ENCODE results near the gene PRR36.

DNA sequence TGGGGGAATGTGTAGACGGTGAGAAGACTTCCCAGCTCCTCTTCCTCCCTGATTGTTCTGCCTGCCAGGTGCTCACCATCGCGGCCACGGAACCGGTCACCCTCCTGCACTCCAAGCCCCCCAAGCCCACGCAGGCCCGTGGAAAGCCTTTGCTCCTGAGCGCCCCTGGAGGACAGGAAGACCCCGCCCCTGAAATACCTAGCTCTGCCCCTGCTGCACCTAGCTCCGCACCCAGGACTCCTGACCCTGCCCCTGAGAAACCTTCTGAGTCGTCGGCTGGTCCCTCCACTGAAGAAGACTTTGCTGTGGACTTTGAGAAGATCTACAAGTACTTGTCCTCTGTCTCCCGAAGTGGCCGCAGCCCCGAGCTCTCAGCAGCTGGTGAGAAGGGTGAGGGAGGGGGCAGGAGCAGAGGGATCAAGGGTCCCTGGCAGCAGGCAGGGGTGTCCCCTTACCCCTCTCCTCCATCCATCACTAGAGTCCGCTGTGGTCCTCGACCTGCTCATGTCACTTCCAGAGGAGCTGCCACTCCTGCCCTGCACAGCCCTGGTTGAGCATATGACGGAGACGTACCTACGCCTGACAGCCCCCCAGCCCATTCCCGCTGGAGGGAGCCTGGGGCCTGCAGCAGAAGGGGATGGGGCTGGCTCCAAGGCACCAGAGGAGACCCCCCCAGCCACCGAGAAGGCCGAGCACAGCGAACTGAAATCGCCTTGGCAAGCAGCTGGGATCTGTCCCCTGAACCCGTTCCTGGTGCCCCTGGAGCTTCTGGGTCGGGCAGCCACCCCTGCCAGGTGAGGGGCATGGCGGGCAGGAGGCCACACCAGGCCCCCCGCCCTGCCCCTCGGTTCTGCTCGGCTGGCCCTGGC, 48.0 kb upstream of the PRR36 start:
- TF ChIP-seq CTCF (IDR thresholded peaks at IDR 0.05) = no peak
- TF ChIP-seq POLR2A (IDR thresholded peaks at IDR 0.05) = no peak
